HEK293 (cell line): ENCODE data around the gene ANGEL2.
A peak's percentile ranks its signal among the peaks of the same experiment; 100 is the strongest.

ENCODE experiments used
- CTCF ChIA-PET: fragments of 350-600 bp; formaldehyde crosslinking; extraction: SDS; loops from one replicate; lab custom pipeline; 2021; ENCODE audit warnings: antibody characterized with exemption; lab: Yijun Ruan, JAX
- POLR2A ChIA-PET: fragments of 300-600 bp; formaldehyde crosslinking; extraction: SDS; loops from one replicate; lab custom pipeline; 2020; ENCODE audit warnings: antibody characterized with exemption, inconsistent platforms; lab: Yijun Ruan, JAX
- H3K27ac ChIP-seq: fragments of 200-500 bp; sonication (Bioruptor generic); 2 replicates; pipeline ENCODE4 v1.5.1; 2014; ENCODE audit warnings: low read depth, low read length, control low read depth, inconsistent platforms; ENCODE audit errors: extremely low read depth
- H3K36me3 ChIP-seq, 2 experiments: fragments of 200-500 bp in 1 of 2; sonication (Bioruptor generic) in 1 of 2; 1 replicate in 1 of 2; 2 replicates in 1 of 2; pipeline ENCODE4 v1.5.1; 2014 to 2017; ENCODE audit warnings: inconsistent platforms in 2 of 2, low read length in 2 of 2; ENCODE audit not compliant: control insufficient read depth in 2 of 2, insufficient read depth in 1 of 2
- H3K4me1 ChIP-seq: fragments of 200-500 bp; sonication (Bioruptor generic); 2 replicates; pipeline ENCODE4 v1.5.1; 2014; ENCODE audit warnings: mild to moderate bottlenecking, low read length, inconsistent platforms; ENCODE audit not compliant: control insufficient read depth, insufficient read depth
- H3K4me3 ChIP-seq: 2 replicates; pipeline ENCODE4 v1.5.1; 2011; ENCODE audit warnings: low read depth, mild to moderate bottlenecking, control low read depth, low read length, moderate library complexity
- H3K9me3 ChIP-seq: fragments of 200-500 bp; sonication (Bioruptor generic); 2 replicates; pipeline ENCODE4 v1.5.1; 2014; ENCODE audit warnings: low read depth, low read length, inconsistent platforms; ENCODE audit not compliant: control insufficient read depth, insufficient read depth
- GLIS2 ChIP-seq: fragments of 450-650 bp; formaldehyde crosslinking; IDR thresholded peaks from 2 replicates; pipeline ENCODE4 v1.5.1; 2016; ENCODE audit warnings: missing biosample characterization, missing genetic modification characterization
- KLF10 ChIP-seq: fragments of 450-650 bp; IDR thresholded peaks from 2 replicates; pipeline ENCODE4 v1.5.1; 2018; ENCODE audit warnings: missing biosample characterization, mild to moderate bottlenecking, missing genetic modification characterization
- ZEB2 ChIP-seq: fragments of 450-650 bp; formaldehyde crosslinking; IDR thresholded peaks from 2 replicates; pipeline ENCODE4 v1.5.1; 2016; ENCODE audit warnings: missing biosample characterization, missing genetic modification characterization
- ZFP41 ChIP-seq: fragments of 450-650 bp; formaldehyde crosslinking; IDR thresholded peaks from 2 replicates; pipeline ENCODE4 v1.5.1; 2016; ENCODE audit warnings: missing biosample characterization, missing genetic modification characterization, borderline replicate concordance
- ZIC2 ChIP-seq: fragments of 450-650 bp; formaldehyde crosslinking; IDR thresholded peaks from 2 replicates; pipeline ENCODE4 v1.5.1; 2016; ENCODE audit warnings: missing biosample characterization, missing genetic modification characterization
- ZNF146 ChIP-seq: fragments of 450-650 bp; formaldehyde crosslinking; IDR thresholded peaks from 2 replicates; pipeline ENCODE4 v1.5.1; 2016; ENCODE audit warnings: missing biosample characterization, missing genetic modification characterization
- ZNF184 ChIP-seq: fragments of 450-650 bp; IDR thresholded peaks from 2 replicates; pipeline ENCODE4 v1.5.1; 2018; ENCODE audit warnings: missing biosample characterization, mild to moderate bottlenecking, missing genetic modification characterization
- ZNF335 ChIP-seq: fragments of 450-650 bp; formaldehyde crosslinking; conservative IDR thresholded peaks from 2 replicates; pipeline ENCODE4 v1.5.1; 2016; ENCODE audit warnings: missing biosample characterization, missing genetic modification characterization
- ZNF48 ChIP-seq: fragments of 450-650 bp; formaldehyde crosslinking; IDR thresholded peaks from 2 replicates; pipeline ENCODE4 v1.5.1; 2016; ENCODE audit warnings: missing biosample characterization, missing genetic modification characterization
- ZNF501 ChIP-seq: fragments of 450-650 bp; formaldehyde crosslinking; IDR thresholded peaks from 2 replicates; pipeline ENCODE4 v1.5.1; 2016; ENCODE audit warnings: missing biosample characterization, missing genetic modification characterization
- ZNF555 ChIP-seq: fragments of 450-650 bp; formaldehyde crosslinking; conservative IDR thresholded peaks from 2 replicates; pipeline ENCODE4 v1.5.1; 2017; ENCODE audit warnings: missing biosample characterization, mild to moderate bottlenecking, missing genetic modification characterization, inconsistent platforms
- ZNF561 ChIP-seq: fragments of 450-650 bp; IDR thresholded peaks from 2 replicates; pipeline ENCODE4 v1.5.1; 2018; ENCODE audit warnings: missing biosample characterization, missing genetic modification characterization, borderline replicate concordance
- ZNF600 ChIP-seq: fragments of 450-650 bp; formaldehyde crosslinking; IDR thresholded peaks from 2 replicates; pipeline ENCODE4 v1.5.1; 2016; ENCODE audit warnings: missing biosample characterization, missing genetic modification characterization
- ZNF621 ChIP-seq: fragments of 450-650 bp; formaldehyde crosslinking; IDR thresholded peaks from 2 replicates; pipeline ENCODE4 v1.5.1; 2017; ENCODE audit warnings: missing biosample characterization, missing genetic modification characterization
- ZNF670 ChIP-seq: fragments of 450-650 bp; formaldehyde crosslinking; IDR thresholded peaks from 2 replicates; pipeline ENCODE4 v1.5.1; 2016; ENCODE audit warnings: missing biosample characterization, missing genetic modification characterization, low read depth
- ZNF747 ChIP-seq: fragments of 450-650 bp; formaldehyde crosslinking; IDR thresholded peaks from 2 replicates; pipeline ENCODE4 v1.5.1; 2016; ENCODE audit warnings: missing biosample characterization, missing genetic modification characterization
- ZNF776 ChIP-seq: fragments of 450-650 bp; formaldehyde crosslinking; IDR thresholded peaks from 2 replicates; pipeline ENCODE4 v1.5.0; 2017; ENCODE audit warnings: missing biosample characterization, missing genetic modification characterization, borderline replicate concordance
- ZNF837 ChIP-seq: fragments of 450-650 bp; formaldehyde crosslinking; IDR thresholded peaks from 2 replicates; pipeline ENCODE4 v1.5.1; 2016; ENCODE audit warnings: missing biosample characterization, missing genetic modification characterization
- ZNF843 ChIP-seq: fragments of 450-650 bp; formaldehyde crosslinking; IDR thresholded peaks from 2 replicates; pipeline ENCODE4 v1.5.1; 2016; ENCODE audit warnings: missing biosample characterization, missing genetic modification characterization
- ZSCAN16 ChIP-seq: fragments of 450-650 bp; formaldehyde crosslinking; IDR thresholded peaks from 2 replicates; pipeline ENCODE4 v1.5.1; 2016; ENCODE audit warnings: missing biosample characterization, missing genetic modification characterization
- TF ChIP-seq, protein P1 (sequence below): fragments of 450-650 bp; formaldehyde crosslinking; IDR thresholded peaks from 2 replicates; pipeline ENCODE4 v1.5.1; 2016; ENCODE audit warnings: missing biosample characterization, missing genetic modification characterization
- TF ChIP-seq, protein P2 (sequence below): fragments of 450-650 bp; formaldehyde crosslinking; conservative IDR thresholded peaks from 2 replicates; pipeline ENCODE4 v1.5.1; 2016; ENCODE audit warnings: low read depth, missing biosample characterization, missing genetic modification characterization
- TF ChIP-seq, protein P3 (sequence below): fragments of 450-650 bp; formaldehyde crosslinking; IDR thresholded peaks from 2 replicates; pipeline ENCODE4 v1.5.1; 2016; ENCODE audit warnings: missing biosample characterization, missing genetic modification characterization

ANGEL2 gene

DNA sequence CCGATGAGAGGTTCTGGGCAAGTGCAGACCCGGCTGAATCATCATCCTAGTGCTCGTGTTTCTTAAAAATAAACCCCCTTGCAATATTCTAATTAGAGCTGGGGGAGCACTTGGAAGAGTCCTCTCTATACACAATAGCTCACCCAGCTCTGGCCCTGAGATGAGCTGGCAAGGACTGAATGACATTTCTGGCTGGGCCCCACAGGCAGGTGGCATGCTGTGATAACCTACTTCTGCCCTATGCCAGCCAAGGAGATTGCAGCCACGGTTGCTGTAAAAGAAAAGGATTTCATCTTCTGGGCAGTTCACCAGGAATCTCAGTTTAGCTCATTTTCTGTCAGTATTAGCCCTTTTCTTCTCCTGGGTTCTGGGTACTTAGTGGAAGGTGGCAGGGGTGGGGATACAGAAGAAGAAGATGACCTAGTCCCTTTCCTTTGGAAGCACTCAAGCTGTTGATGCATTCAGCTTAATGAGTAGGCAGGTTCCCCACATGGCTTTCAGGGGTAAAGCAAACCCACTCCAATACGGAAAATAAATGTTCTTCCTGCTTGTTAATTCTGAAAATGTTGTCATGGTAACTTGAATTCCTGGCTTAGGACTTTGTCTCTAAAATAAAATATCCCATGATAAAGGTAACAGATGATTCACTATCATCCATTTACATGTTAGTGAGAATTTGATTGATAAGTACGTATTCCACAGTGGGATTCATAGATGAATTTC lies 33.1 kb downstream of the ANGEL2 start:
- Histone ChIP-seq H3K27ac (no peak overlapping the region), H3K4me1 (no peaks in the 10 kb centered on the region), H3K9me3 (no peaks in the 10 kb centered on the region), H3K4me3 (no peak overlapping the region), H3K36me3 (no peaks in the 10 kb centered on the region)
- no peak for TF ChIP-seq ZNF561 (tag by site-specific recombination)
- TF ChIP-seq, protein P1, sequence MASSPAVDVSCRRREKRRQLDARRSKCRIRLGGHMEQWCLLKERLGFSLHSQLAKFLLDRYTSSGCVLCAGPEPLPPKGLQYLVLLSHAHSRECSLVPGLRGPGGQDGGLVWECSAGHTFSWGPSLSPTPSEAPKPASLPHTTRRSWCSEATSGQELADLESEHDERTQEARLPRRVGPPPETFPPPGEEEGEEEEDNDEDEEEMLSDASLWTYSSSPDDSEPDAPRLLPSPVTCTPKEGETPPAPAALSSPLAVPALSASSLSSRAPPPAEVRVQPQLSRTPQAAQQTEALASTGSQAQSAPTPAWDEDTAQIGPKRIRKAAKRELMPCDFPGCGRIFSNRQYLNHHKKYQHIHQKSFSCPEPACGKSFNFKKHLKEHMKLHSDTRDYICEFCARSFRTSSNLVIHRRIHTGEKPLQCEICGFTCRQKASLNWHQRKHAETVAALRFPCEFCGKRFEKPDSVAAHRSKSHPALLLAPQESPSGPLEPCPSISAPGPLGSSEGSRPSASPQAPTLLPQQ (tag by site-specific recombination): peak; percentile 85
- ChIA-PET POLR2A (no interaction called here), CTCF (no interaction called here)

DNA sequence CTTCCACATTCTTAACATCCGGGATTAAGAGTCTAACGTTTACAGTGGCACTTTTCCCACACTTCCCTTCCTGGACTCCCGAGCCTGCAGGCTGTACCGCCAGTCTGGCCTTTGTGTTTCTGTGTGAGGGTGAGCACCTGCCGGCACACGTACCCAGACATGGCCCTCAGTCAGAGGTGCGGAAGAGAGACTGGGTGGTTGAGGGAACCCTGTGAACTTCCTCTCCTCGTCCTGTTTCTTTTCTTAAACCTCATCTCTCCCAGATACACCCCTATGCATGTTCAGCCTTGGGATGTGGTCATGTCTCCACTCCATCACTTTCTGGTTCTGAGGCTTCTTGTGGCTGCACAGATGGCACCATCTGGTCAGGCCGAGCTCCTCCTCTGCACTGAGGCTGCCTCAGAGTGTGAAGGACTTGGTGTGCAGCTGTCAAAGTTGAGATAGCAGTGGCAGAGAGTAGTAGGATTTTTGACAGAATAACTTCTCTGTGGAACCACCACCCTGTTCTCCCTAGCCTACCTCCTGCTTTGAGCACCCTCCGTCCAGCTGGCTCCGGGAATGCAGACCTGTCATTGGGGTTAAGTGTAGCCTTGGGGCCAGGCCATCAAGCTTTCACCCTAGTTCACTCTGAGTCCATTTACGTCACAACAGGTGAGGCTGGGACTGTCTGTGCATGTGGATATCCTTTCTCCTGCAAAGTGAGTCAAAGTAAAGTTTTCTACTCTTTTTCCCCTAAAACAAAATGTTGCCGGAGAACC lies 33.9 kb downstream of the ANGEL2 start:
- no peak for TF ChIP-seq ZNF184
- TF ChIP-seq ZNF837 (tag by site-specific recombination): no peak
- TF ChIP-seq ZEB2: no peak
- TF ChIP-seq, protein P2, sequence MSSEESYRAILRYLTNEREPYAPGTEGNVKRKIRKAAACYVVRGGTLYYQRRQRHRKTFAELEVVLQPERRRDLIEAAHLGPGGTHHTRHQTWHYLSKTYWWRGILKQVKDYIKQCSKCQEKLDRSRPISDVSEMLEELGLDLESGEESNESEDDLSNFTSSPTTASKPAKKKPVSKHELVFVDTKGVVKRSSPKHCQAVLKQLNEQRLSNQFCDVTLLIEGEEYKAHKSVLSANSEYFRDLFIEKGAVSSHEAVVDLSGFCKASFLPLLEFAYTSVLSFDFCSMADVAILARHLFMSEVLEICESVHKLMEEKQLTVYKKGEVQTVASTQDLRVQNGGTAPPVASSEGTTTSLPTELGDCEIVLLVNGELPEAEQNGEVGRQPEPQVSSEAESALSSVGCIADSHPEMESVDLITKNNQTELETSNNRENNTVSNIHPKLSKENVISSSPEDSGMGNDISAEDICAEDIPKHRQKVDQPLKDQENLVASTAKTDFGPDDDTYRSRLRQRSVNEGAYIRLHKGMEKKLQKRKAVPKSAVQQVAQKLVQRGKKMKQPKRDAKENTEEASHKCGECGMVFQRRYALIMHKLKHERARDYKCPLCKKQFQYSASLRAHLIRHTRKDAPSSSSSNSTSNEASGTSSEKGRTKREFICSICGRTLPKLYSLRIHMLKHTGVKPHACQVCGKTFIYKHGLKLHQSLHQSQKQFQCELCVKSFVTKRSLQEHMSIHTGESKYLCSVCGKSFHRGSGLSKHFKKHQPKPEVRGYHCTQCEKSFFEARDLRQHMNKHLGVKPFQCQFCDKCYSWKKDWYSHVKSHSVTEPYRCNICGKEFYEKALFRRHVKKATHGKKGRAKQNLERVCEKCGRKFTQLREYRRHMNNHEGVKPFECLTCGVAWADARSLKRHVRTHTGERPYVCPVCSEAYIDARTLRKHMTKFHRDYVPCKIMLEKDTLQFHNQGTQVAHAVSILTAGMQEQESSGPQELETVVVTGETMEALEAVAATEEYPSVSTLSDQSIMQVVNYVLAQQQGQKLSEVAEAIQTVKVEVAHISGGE: no peak
- TF ChIP-seq ZNF843 (tag by site-specific recombination): no peak
- POLR2A ChIA-PET: no interaction called here
- Histone ChIP-seq H3K4me3 (no peak overlapping the region), H3K9me3 (no peaks in the 10 kb centered on the region), H3K27ac (no peak overlapping the region), H3K36me3 (no peaks in the 10 kb centered on the region), H3K4me1 (no peaks in the 10 kb centered on the region)
- CTCF ChIA-PET: interaction anchor here (2.2 kb wide), 1 partner anchor 14 kb away, joined by 8 read pairs; no protein-coding TSS in a partner anchor

DNA sequence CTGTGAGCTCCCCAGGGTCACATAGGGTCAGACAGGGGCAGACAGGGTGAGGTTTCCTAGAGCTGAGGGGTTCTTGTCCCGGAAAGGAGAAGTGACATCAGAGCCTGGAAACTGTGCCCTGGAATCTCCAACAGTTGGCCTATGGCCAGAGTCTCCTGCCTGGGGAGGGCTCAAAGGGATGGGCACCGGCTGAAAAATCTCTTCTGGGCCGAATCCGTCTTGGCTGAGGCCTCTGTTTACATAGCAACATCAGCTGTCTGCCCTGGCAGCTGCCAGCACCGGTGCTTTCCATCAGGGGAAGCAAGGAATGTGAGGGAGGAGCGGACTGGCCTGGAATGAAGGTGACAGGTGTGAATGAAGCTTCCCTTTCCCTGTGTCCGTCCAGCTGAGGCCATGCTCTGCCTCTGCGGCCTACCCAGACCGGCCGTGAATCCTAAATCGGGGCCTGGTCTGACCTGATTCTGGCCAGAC lies 34.6 kb downstream of the ANGEL2 start:
- CTCF ChIA-PET: interaction anchor here (1.7 to 2.2 kb wide), 2 partner anchors 13 to 16 kb away, joined by 4 to 8 read pairs; no protein-coding TSS in a partner anchor
- Histone ChIP-seq H3K4me3 (no peak overlapping the region), H3K36me3 (peaks cover 0 to 2% of the 10 kb centered on the region in 2 experiments; a peak in 1 of 3 replicates), H3K9me3 (no peaks in the 10 kb centered on the region), H3K27ac (no peak overlapping the region), H3K4me1 (no peaks in the 10 kb centered on the region)
- POLR2A ChIA-PET: no interaction called here
- no peak for TF ChIP-seq ZNF146 (tag by site-specific recombination)
- TF ChIP-seq, protein P3, sequence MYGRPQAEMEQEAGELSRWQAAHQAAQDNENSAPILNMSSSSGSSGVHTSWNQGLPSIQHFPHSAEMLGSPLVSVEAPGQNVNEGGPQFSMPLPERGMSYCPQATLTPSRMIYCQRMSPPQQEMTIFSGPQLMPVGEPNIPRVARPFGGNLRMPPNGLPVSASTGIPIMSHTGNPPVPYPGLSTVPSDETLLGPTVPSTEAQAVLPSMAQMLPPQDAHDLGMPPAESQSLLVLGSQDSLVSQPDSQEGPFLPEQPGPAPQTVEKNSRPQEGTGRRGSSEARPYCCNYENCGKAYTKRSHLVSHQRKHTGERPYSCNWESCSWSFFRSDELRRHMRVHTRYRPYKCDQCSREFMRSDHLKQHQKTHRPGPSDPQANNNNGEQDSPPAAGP (tag by site-specific recombination): no peak
- no peak for TF ChIP-seq GLIS2 (tag by site-specific recombination)
- no peak for TF ChIP-seq ZNF501 (tag by site-specific recombination)
- TF ChIP-seq ZNF555 (tag by site-specific recombination): no peak
- TF ChIP-seq ZNF335 (tag by site-specific recombination): no peak
- no peak for TF ChIP-seq ZNF776
- no peak for TF ChIP-seq ZNF48
- TF ChIP-seq ZNF600 (tag by site-specific recombination): no peak
- TF ChIP-seq, protein P1 (tag by site-specific recombination): no peak
- no peak for TF ChIP-seq ZNF621
- TF ChIP-seq KLF10 (tag by site-specific recombination): no peak
- TF ChIP-seq ZIC2 (tag by site-specific recombination): no peak
- no peak for TF ChIP-seq ZNF670 (tag by site-specific recombination)
- no peak for TF ChIP-seq ZFP41 (tag by site-specific recombination)
- no peak for TF ChIP-seq ZNF561 (tag by site-specific recombination)
- TF ChIP-seq ZNF747 (tag by site-specific recombination): no peak
- no peak for TF ChIP-seq ZSCAN16
